ENCODE measurements around the gene BIN2. TPM values are rescaled to one million over a fixed set of nuclear protein-coding genes. Genes with fewer than 3 reads are reported as not detected.

BIN2 gene
- total and polyA plus RNA-seq, 2 experiments from 2014 or later, result not detected

DNA sequence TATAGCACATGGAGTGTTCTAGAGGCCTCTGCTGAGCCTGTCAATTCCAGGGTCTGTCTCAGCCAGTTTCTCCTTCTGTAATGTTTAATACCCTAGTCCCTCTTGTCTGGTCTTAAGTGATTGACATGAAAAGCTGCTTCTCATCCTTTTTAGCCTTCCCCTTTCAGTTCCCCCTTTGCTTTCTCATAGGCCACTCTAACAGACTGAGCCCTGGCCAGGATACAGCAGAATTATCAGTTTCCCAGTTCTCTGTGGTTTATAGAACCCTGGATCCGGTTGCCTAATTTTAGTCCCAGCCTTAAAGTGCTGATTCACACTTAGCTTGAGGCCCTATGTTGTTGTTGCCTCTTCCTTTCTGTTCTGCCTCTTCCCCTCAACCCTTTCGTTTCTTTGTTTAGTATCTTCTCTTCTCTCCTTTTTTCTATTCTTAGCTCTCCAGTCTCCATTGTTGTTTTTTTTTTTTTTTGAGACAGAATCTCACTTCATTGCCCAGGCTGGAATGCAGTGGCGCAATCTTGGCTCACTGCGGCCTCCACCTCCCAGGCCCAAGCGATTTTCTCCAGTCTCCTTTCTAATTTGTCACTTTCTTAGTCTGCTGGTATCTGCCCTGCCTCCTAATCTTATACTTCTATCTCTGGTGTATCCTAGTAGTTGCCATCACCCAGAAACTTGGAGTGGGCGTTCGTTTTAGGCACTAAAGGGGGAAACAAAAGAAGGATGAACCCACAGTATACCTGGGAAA lies 2.9 kb upstream of the BIN2 start:
- Histone ChIP-seq H3K27ac (no peak overlapping the region), H3K4me1 (ENCODE audit: low read depth) (no peaks in the 10 kb centered on the region), H3K9me3 (ENCODE audit: low read depth) (no peaks in the 10 kb centered on the region), H3K4me3 (no peak overlapping the region), H3K27me3 (no peaks in the 10 kb centered on the region), H3K36me3 (no peaks in the 10 kb centered on the region)
- TF ChIP-seq, protein P1, sequence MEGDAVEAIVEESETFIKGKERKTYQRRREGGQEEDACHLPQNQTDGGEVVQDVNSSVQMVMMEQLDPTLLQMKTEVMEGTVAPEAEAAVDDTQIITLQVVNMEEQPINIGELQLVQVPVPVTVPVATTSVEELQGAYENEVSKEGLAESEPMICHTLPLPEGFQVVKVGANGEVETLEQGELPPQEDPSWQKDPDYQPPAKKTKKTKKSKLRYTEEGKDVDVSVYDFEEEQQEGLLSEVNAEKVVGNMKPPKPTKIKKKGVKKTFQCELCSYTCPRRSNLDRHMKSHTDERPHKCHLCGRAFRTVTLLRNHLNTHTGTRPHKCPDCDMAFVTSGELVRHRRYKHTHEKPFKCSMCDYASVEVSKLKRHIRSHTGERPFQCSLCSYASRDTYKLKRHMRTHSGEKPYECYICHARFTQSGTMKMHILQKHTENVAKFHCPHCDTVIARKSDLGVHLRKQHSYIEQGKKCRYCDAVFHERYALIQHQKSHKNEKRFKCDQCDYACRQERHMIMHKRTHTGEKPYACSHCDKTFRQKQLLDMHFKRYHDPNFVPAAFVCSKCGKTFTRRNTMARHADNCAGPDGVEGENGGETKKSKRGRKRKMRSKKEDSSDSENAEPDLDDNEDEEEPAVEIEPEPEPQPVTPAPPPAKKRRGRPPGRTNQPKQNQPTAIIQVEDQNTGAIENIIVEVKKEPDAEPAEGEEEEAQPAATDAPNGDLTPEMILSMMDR (IDR thresholded peaks at IDR 0.05; ENCODE audit: low read depth, low read length), result no peak
- peak in 1 of 2 donors; percentile 94 for DNase-seq (ENCODE audit: low read depth in 1 of 2, low spot score in 1 of 2)

DNA sequence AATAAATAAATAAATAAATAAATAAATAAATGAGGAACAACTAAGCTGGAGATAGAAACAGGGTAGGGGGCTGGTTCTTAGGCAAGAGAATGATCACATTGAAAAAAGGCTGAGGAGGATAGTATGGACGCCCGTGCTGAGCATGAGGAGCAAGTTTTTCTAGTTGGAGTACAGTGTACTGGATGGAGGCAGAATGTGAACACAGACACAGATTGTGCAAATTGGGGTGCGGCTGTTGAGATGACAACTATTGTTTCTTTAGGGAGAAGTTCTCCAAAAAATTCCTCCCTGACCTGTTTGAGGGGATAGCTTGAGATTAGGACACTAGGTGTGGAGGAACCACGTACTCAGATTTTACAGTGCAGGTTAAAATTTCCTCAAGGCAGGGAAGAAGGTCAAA lies 979 bp upstream of the BIN2 start:
- H3K27me3 ChIP-seq, result no peaks in the 10 kb centered on the region
- no peaks in the 10 kb centered on the region for H3K36me3 ChIP-seq
- no peak overlapping the region for H3K4me3 ChIP-seq
- H3K9me3 ChIP-seq (ENCODE audit: low read depth), result no peaks in the 10 kb centered on the region
- TF ChIP-seq, protein P1 (IDR thresholded peaks at IDR 0.05; ENCODE audit: low read depth, low read length), result no peak
- H3K4me1 ChIP-seq (ENCODE audit: low read depth), result no peaks in the 10 kb centered on the region
- no peak overlapping the region for H3K27ac ChIP-seq
- DNase-seq (ENCODE audit: low read depth in 1 of 2, low spot score in 1 of 2), result no peak

DNA sequence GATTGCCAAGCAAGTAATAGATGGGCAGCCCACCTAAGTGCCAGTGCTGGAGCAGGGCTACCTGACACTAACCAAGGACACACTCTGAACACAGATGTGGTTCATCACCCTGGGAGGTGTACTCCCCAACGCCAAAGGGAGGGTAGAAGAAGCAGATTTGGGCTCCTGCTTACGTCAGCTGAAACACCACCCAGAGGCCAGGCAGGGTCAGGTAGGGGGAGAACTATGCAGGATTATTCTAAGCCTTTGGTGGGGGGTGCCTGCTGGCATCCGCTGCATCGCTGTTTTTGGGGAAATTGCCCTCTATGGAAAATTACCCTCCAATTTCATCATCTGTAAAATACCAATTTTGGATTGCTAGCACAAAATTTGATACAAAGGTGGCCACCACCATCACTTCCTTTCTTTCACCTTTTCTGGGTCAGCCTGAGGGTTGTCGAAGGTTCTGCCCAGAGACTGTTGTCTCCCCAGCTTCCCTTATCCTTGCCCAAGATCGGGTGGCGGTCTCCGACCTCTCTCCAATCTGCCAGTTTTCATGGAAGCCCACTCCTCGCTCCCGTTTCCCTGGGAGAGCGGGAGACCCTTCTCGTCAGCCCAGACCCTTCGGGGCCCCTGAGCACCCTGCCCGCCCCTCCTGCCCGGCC lies 535 bp downstream of the BIN2 start:
- H3K27ac ChIP-seq, result no peak overlapping the region
- no peaks in the 10 kb centered on the region for H3K9me3 ChIP-seq (ENCODE audit: low read depth)
- no peaks in the 10 kb centered on the region for H3K27me3 ChIP-seq
- H3K36me3 ChIP-seq, result no peaks in the 10 kb centered on the region
- TF ChIP-seq, protein P1 (IDR thresholded peaks at IDR 0.05; ENCODE audit: low read depth, low read length), result no peak
- no peak overlapping the region for H3K4me3 ChIP-seq
- no peak for DNase-seq (ENCODE audit: low read depth in 1 of 2, low spot score in 1 of 2)
- H3K4me1 ChIP-seq (ENCODE audit: low read depth), result no peaks in the 10 kb centered on the region

DNA sequence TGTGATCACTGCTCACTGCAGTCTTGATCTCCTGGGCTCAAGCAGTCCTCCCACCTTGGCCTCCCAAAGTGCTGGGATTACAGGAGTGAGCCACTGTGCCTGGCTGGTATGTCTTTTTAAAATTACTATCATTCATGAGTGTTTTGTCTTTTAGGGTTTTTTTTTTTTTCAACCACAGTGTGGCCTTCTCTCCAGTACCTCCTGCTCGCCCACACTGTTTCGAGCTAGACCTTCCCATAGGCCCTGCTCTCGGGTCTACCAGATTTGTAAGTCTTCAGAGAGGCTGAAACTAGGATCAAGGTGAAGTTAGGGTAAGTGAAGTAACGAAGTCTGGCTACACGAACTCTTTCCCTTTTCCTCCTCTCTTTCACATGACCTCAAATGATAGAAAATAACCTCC lies 1.5 kb downstream of the BIN2 start:
- H3K9me3 ChIP-seq (ENCODE audit: low read depth), result no peaks in the 10 kb centered on the region
- no peak for DNase-seq (ENCODE audit: low read depth in 1 of 2, low spot score in 1 of 2)
- no peaks in the 10 kb centered on the region for H3K4me1 ChIP-seq (ENCODE audit: low read depth)
- no peak overlapping the region for H3K4me3 ChIP-seq
- no peaks in the 10 kb centered on the region for H3K36me3 ChIP-seq
- no peak overlapping the region for H3K27ac ChIP-seq
- H3K27me3 ChIP-seq, result no peaks in the 10 kb centered on the region
- TF ChIP-seq, protein P1 (IDR thresholded peaks at IDR 0.05; ENCODE audit: low read depth, low read length), result no peak

DNA sequence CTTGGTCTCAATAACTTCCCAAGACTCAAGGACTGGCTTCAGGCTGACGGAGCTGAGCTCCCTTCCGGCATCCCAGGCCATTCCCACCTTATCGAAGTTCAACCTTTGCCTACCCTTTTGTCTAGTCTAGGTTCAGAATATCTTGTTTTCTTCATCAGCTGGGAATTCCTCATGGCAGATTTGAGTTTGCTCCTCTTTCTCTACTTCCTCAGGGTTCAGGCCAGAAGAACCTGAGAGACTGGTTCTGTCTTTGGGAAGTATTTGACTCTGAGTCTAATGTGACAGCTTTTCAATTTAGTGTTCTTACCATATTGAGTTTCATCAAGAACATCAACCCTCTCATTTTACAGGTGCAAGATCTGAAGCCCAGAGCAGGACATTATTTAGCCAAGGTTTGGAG lies 2.1 kb downstream of the BIN2 start:
- DNase-seq (ENCODE audit: low read depth in 1 of 2, low spot score in 1 of 2), result no peak
- H3K27ac ChIP-seq, result no peak overlapping the region
- no peaks in the 10 kb centered on the region for H3K4me1 ChIP-seq (ENCODE audit: low read depth)
- TF ChIP-seq, protein P1 (IDR thresholded peaks at IDR 0.05; ENCODE audit: low read depth, low read length), result no peak
- no peaks in the 10 kb centered on the region for H3K36me3 ChIP-seq
- no peak overlapping the region for H3K4me3 ChIP-seq
- no peaks in the 10 kb centered on the region for H3K9me3 ChIP-seq (ENCODE audit: low read depth)
- H3K27me3 ChIP-seq, result no peaks in the 10 kb centered on the region

Measured in cardiac muscle cell (in vitro differentiated cells and primary cell).